OCI-LY1 (cell line): ENCODE results near the gene ASPRV1.

Experiments
- H2AFZ ChIP-seq: fragments of 200-600 bp; sonication (generic), shearing (Covaris generic); 2 replicates; pipeline ENCODE4 v1.6.0; 2014; ENCODE audit warnings: antibody characterized with exemption, mild to moderate bottlenecking, low read length
- H3F3A ChIP-seq: fragments of 200-600 bp; sonication (generic), shearing (Covaris generic); 2 replicates; pipeline ENCODE4 v1.6.0; 2014; ENCODE audit warnings: mild to moderate bottlenecking, antibody characterized with exemption, low read length, moderate library complexity; ENCODE audit not compliant: insufficient read depth
- H3K27ac ChIP-seq: fragments of 200-600 bp; sonication (generic); 2 replicates; pipeline ENCODE4 v1.5.1; 2014; ENCODE audit warnings: low read length, mixed run types, mild to moderate bottlenecking, low read depth; ENCODE audit not compliant: poor library complexity, severe bottlenecking
- H3K27me3 ChIP-seq: fragments of 200-600 bp; sonication (generic); 2 replicates; pipeline ENCODE4 v1.6.0; 2014; ENCODE audit warnings: antibody characterized with exemption, mild to moderate bottlenecking, low read length, moderate library complexity; ENCODE audit not compliant: insufficient read depth
- H3K36me3 ChIP-seq: fragments of 200-600 bp; sonication (generic); 2 replicates; pipeline ENCODE4 v1.6.1; 2014; ENCODE audit warnings: mild to moderate bottlenecking, antibody characterized with exemption, low read length, moderate library complexity, mixed read lengths; ENCODE audit not compliant: insufficient read depth
- H3K4me1 ChIP-seq: fragments of 200-600 bp; sonication (generic); 2 replicates; pipeline ENCODE4 v1.5.1; 2014; ENCODE audit warnings: mild to moderate bottlenecking, low read length, moderate library complexity; ENCODE audit not compliant: insufficient read depth, severe bottlenecking
- H3K4me2 ChIP-seq: fragments of 200-600 bp; sonication (generic), shearing (Covaris generic); 2 replicates; pipeline ENCODE4 v1.6.1; 2014; ENCODE audit warnings: low read length
- H3K4me3 ChIP-seq: fragments of 200-600 bp; sonication (generic); 2 replicates; pipeline ENCODE4 v1.5.1; 2014; ENCODE audit warnings: low read length, low read depth, mild to moderate bottlenecking, mixed read lengths; ENCODE audit not compliant: poor library complexity, severe bottlenecking
- H3K79me2 ChIP-seq: fragments of 200-600 bp; shearing (Covaris generic); 2 replicates; pipeline ENCODE4 v1.6.1; 2016; ENCODE audit warnings: mixed run types, low read length, mixed read lengths; ENCODE audit not compliant: insufficient read depth
- H3K9ac ChIP-seq: fragments of 200-600 bp; sonication (generic), shearing (Covaris generic); 2 replicates; pipeline ENCODE4 v1.6.1; 2014; ENCODE audit warnings: mild to moderate bottlenecking, low read length, mixed read lengths
- H3K9me2 ChIP-seq: fragments of 200-600 bp; sonication (generic), shearing (Covaris generic); 2 replicates; pipeline ENCODE4 v1.6.1; 2014; ENCODE audit warnings: low read depth, mild to moderate bottlenecking, low read length, mixed read lengths
- H3K9me3 ChIP-seq: fragments of 200-600 bp; shearing (Covaris generic); 2 replicates; pipeline ENCODE4 v1.6.1; 2014; ENCODE audit warnings: low read length, mixed read lengths
- H4K20me1 ChIP-seq: fragments of 200-600 bp; sonication (generic), shearing (Covaris generic); 2 replicates; pipeline ENCODE4 v1.6.0; 2016; ENCODE audit warnings: mild to moderate bottlenecking, low read length; ENCODE audit not compliant: insufficient read depth
- CTCF ChIP-seq: fragments of 200-600 bp; sonication (generic), shearing (Covaris generic); IDR thresholded peaks from 2 replicates; pipeline ENCODE4 v1.5.1; 2017; ENCODE audit warnings: mild to moderate bottlenecking, antibody characterized with exemption, low read length, moderate library complexity, mixed read lengths
- EZH2 ChIP-seq: fragments of 200-600 bp; sonication (generic), shearing (Covaris generic); IDR thresholded peaks from 2 replicates; pipeline ENCODE4 v1.8.0; 2017; ENCODE audit warnings: borderline replicate concordance, mixed run types, mild to moderate bottlenecking, antibody characterized with exemption, low read length, moderate library complexity, mixed read lengths

Gene ASPRV1

DNA sequence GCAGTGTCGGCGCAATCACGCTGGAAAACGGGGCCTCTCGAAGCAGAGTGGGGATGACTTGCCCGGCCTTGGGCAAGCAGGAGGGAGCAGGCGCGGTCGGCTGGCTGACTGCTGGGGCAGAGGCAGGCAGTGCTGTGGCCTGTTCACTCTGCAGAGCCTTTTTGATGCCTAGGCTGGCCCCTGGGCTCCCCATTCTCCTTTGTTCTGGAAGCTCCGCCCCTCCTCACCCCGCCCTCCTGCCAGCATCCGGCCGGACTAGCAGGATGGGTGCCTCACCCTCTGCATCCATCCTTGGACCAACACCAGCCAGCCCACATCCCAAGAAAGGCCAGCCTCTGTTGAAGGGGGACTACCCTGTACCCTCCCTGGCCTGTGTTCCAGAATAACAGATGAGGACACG is at the start of gene ASPRV1:
TSS of gene ASPRV1 (minus strand) at position 136 of the 400 bp plus-strand sequence. CDS start 195 bp downstream, outside the sequence.
- Histone ChIP-seq H3K36me3 (no peaks in the 10 kb centered on the region), H3K27me3 (peaks cover 10% of the 10 kb centered on the region), H3K27ac (no peak within 1 kb of the TSS), H4K20me1 (no peaks in the 10 kb centered on the region), H3K9me3 (no peaks in the 10 kb centered on the region), H3K4me2 (no peak within 1 kb of the TSS), H3K4me3 (no peak within 1 kb of the TSS), H2AFZ (no peak within 1 kb of the TSS), H3K9me2 (no peaks in the 10 kb centered on the region), H3K79me2 (no peaks in the 10 kb centered on the region), H3F3A (no peaks in the 10 kb centered on the region), H3K9ac (no peak within 1 kb of the TSS), H3K4me1 (no peaks in the 10 kb centered on the region)
- TF ChIP-seq CTCF (no peak), EZH2 (no peak)

- H3F3A ChIP-seq: no peaks in the 10 kb centered on the region
- no peak overlapping the region for H3K27ac ChIP-seq
- H2AFZ ChIP-seq: no peak overlapping the region
- no peaks in the 10 kb centered on the region for H3K79me2 ChIP-seq
- H3K4me3 ChIP-seq: no peak overlapping the region
- H3K4me2 ChIP-seq: no peak overlapping the region
- TF ChIP-seq CTCF: no peak
- no peak for TF ChIP-seq EZH2
- H3K9ac ChIP-seq: no peak overlapping the region
- H4K20me1 ChIP-seq: no peaks in the 10 kb centered on the region
- no peaks in the 10 kb centered on the region for H3K36me3 ChIP-seq
- H3K9me2 ChIP-seq: no peaks in the 10 kb centered on the region
- H3K27me3 ChIP-seq: no peaks in the 10 kb centered on the region
- H3K9me3 ChIP-seq: no peaks in the 10 kb centered on the region
- peaks cover 7% of the 10 kb centered on the region for H3K4me1 ChIP-seq
These were observed 49.2 kb upstream of the ASPRV1 start for GRCh38 chr2:70010576-70011111.

DNA sequence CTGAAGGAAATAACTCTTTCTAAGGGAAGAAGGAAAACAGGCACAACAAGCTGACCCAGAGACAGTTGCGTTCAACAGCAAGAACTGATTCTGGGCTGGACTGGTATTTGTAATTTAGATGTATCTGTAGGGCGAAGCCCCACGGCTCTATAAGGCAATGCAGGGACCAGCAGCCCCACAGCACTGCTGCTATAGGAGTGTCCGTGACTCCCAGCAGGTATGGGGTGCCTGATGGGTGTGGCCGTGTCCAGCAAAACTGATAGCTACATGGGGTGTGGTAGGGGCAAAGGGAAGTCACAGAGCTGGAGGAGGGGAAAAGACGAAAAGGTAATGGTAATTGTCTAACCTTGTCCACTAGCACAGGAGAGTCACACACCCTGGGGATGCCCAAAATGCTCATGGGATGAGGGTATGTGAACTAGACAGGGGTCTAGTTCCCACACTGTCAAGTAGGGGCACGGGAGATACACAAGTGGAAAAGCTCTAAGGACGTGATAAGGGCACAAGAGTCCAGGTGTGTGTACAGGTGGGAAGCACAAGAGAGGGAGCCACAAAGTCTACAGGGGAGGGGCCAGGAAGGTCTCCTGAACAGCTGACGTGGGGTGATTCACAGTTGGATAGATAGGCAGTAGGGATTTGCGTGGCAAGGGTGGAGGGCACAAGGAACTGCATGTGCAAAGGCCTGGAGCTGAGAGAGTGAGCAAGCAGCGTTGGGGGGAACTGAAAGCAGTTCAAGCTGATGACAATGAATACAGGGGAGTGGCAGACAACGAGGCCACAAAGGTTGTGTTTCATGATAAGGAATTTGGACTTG is 48.5 kb upstream of the ASPRV1 start:
- Histone ChIP-seq H3K9me2 (no peaks in the 10 kb centered on the region), H3K4me1 (peaks cover 7% of the 10 kb centered on the region), H3K9me3 (no peaks in the 10 kb centered on the region), H3F3A (no peaks in the 10 kb centered on the region), H4K20me1 (no peaks in the 10 kb centered on the region), H2AFZ (no peak overlapping the region), H3K36me3 (no peaks in the 10 kb centered on the region), H3K27ac (no peak overlapping the region), H3K79me2 (no peaks in the 10 kb centered on the region), H3K4me3 (no peak overlapping the region), H3K4me2 (no peak overlapping the region), H3K9ac (no peak overlapping the region), H3K27me3 (no peaks in the 10 kb centered on the region)
- no peak for TF ChIP-seq CTCF
- no peak for TF ChIP-seq EZH2
